Measurements from ENCODE around the gene SETD5.
A peak's percentile ranks its signal among the peaks of the same experiment; 100 is the strongest.
"Not testable (repeated sequence)": the region's sequence is repeated elsewhere in the genome, so short reads cannot be mapped to it uniquely, and the experiment has no call there.

The SETD5 gene

DNA sequence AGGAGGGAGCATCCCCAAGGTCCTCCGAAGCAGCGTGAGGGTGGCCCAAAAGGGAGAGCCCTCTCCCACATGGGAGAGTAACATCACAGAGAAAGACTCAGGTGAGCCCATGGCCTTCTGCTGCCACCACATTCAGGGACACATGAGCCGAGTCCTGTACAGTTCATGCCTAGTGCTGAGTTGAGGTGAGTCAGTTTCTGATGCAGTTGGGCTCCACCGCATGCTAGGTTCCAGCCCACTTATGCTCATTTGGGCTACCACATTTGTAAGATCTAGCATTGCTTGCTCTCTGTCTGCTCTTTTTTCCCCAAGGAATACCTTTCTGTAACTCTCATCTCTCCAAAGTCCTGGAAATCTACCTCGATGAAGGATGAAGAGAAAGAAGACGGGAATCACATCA lies 77.1 kb downstream of the SETD5 start:
- Mint-ChIP-seq H3K9me3 (no peaks in the 10 kb centered on the region), H3K4me1 (no peaks in the 10 kb centered on the region), H3K4me3 (no peak overlapping the region), H3K36me3 (ENCODE audit: low read depth) (peaks cover 93% of the 10 kb centered on the region), H3K27me3 (ENCODE audit: low read depth) (no peaks in the 10 kb centered on the region), H3K27ac (no peak overlapping the region)
- TF ChIP-seq, protein P1, sequence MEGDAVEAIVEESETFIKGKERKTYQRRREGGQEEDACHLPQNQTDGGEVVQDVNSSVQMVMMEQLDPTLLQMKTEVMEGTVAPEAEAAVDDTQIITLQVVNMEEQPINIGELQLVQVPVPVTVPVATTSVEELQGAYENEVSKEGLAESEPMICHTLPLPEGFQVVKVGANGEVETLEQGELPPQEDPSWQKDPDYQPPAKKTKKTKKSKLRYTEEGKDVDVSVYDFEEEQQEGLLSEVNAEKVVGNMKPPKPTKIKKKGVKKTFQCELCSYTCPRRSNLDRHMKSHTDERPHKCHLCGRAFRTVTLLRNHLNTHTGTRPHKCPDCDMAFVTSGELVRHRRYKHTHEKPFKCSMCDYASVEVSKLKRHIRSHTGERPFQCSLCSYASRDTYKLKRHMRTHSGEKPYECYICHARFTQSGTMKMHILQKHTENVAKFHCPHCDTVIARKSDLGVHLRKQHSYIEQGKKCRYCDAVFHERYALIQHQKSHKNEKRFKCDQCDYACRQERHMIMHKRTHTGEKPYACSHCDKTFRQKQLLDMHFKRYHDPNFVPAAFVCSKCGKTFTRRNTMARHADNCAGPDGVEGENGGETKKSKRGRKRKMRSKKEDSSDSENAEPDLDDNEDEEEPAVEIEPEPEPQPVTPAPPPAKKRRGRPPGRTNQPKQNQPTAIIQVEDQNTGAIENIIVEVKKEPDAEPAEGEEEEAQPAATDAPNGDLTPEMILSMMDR (IDR thresholded peaks at IDR 0.05; ENCODE audit: unreplicated experiment in 3 of 3): no peak

DNA sequence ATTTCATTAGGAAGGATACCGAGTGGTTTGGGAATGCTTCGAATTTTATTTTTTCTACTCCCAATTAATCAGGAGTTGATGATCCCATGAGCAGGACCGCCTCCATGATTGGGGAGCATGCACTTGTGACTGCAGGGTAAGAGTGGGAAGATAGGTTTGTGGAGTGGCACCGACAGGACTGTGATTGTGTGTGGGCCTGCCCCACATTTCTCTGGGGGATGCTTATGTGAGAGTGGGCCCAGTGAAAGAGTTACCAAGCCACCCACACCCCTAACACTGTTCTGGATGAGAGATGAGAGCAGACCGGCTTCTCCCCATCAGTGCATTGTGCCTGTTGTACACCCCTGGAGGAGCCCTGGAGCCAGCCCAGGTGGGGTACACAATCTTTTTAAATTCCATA lies 79.5 kb downstream of the SETD5 start:
- H3K9me3 Mint-ChIP-seq: no peaks in the 10 kb centered on the region
- peaks cover 92% of the 10 kb centered on the region for H3K36me3 Mint-ChIP-seq (ENCODE audit: low read depth)
- H3K27me3 Mint-ChIP-seq (ENCODE audit: low read depth): no peaks in the 10 kb centered on the region
- H3K4me1 Mint-ChIP-seq: no peaks in the 10 kb centered on the region
- no peak overlapping the region for H3K4me3 Mint-ChIP-seq
- peak overlapping the region in 1 of 3 experiments; percentile 56 for H3K27ac Mint-ChIP-seq
- TF ChIP-seq, protein P1 (IDR thresholded peaks at IDR 0.05; ENCODE audit: unreplicated experiment in 3 of 3): no peak

DNA sequence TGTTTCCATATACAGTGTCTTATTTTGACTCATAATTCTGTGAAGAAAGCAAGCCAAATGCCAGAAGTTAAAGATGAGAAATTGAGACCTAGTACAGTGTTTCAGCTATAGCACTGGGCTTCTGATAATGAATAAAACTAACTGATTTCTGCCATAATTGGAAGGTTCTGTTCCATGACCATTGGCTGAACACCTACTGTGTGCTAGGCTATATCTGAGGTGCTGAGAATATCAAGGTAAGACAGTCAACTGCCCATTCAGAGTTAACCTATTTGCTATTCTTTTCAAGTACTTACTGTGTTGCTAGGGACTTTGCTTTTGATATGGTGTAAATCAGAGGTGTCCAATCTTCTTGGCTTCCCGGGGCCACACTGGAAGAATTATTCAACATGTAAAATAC lies 82.8 kb downstream of the SETD5 start:
- no peaks in the 10 kb centered on the region for H3K9me3 Mint-ChIP-seq
- no peaks in the 10 kb centered on the region for H3K27me3 Mint-ChIP-seq (ENCODE audit: low read depth)
- H3K27ac Mint-ChIP-seq: no peak overlapping the region
- TF ChIP-seq, protein P1 (IDR thresholded peaks at IDR 0.05; ENCODE audit: unreplicated experiment in 3 of 3): no peak
- no peaks in the 10 kb centered on the region for H3K4me1 Mint-ChIP-seq
- peaks cover 89% of the 10 kb centered on the region for H3K36me3 Mint-ChIP-seq (ENCODE audit: low read depth)
- H3K4me3 Mint-ChIP-seq: no peak overlapping the region

DNA sequence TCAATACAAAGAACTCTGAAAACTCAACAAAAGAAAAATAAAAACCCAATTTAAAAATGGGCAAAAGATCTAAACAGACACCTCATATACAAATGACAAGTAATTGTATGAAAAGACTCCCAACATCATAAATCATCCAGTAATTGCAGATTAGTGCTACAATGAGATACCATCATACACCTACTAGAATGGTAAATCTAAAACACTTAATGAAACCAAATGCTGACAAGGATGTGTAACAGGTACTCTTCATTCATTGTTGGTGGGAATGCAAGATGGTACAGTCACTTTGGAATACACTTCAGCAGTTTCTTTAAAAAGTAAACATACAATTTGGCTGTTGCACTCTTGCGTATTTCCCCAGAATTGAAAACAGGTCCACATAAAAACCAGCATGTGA lies 87.8 kb downstream of the SETD5 start:
- H3K36me3 Mint-ChIP-seq (ENCODE audit: low read depth): peaks cover 72% of the 10 kb centered on the region
- H3K27ac Mint-ChIP-seq: no peak overlapping the region
- no peaks in the 10 kb centered on the region for H3K27me3 Mint-ChIP-seq (ENCODE audit: low read depth)
- peaks cover 7% of the 10 kb centered on the region for H3K9me3 Mint-ChIP-seq
- no peaks in the 10 kb centered on the region for H3K4me1 Mint-ChIP-seq
- TF ChIP-seq, protein P1 (IDR thresholded peaks at IDR 0.05; ENCODE audit: unreplicated experiment in 3 of 3): no peak
- H3K4me3 Mint-ChIP-seq: no peak overlapping the region

DNA sequence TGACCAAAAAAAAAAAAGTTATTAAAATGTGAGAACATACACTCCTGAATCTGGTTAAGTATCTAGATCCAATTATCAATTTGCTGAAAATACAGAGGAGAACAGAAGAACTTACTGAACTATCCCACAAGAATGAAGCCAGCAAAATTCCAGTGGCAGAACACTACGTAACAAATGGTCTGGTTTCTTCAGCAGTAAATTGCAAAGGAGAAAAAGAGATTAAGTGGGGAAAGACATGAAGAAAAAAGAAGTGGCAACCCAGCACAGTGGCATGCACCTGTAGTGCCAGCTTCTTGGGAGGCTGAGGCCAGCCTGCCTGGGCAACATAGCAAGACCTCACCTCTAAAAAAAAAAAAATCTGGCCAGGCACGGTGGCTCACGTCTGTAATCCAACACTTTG lies 94.1 kb downstream of the SETD5 start:
- Mint-ChIP-seq H3K4me1 (no peaks in the 10 kb centered on the region), H3K9me3 (peaks cover 7% of the 10 kb centered on the region), H3K4me3 (no peak overlapping the region), H3K27ac (no peak overlapping the region), H3K27me3 (ENCODE audit: low read depth) (no peaks in the 10 kb centered on the region), H3K36me3 (ENCODE audit: low read depth) (peaks cover 28% of the 10 kb centered on the region)
- TF ChIP-seq, protein P1 (IDR thresholded peaks at IDR 0.05; ENCODE audit: unreplicated experiment in 3 of 3): no peak

DNA sequence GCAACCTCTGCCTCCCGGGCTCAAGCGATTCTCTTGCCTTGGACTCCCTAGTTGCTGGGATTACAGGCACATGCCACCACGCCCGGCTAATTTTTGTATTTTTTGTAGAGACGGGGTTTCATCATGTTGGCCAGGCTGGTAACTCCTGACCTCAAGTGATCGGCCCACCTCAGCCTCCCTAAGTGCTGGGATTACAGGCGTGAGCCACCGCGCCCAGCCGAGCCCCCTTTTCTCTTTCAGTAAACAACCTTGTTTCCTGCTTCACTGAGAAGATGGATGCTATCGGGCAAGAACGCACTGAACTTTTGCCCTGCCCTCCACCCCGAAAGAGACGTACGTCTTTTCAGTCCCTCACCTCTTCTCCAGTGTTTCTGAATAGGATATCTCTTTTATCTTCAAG lies 96.6 kb downstream of the SETD5 start:
- not testable (repeated sequence) for H3K4me1 Mint-ChIP-seq; H3K4me3 Mint-ChIP-seq; H3K9me3 Mint-ChIP-seq; H3K27ac Mint-ChIP-seq; H3K27me3 Mint-ChIP-seq (ENCODE audit: low read depth)
- peaks cover 13% of the 10 kb centered on the region for H3K36me3 Mint-ChIP-seq (ENCODE audit: low read depth)

Measured in nephron (organoid).